Effector memory CD4-positive, alpha-beta T cell (primary cell): ENCODE measurements around the gene INTS15.

Experiments used
- DNase-seq, 3 donors: peaks; one replicate each; pipeline ENCODE4 v3.0.0-alpha.2; 2020
- H3K27ac ChIP-seq: 2 replicates; pipeline ENCODE4 v1.7.0; 2013; ENCODE audit warnings: mild to moderate bottlenecking, low read length, moderate library complexity; ENCODE audit not compliant: insufficient read depth, poor library complexity, severe bottlenecking
- H3K27me3 ChIP-seq: replicated peaks from 2 replicates; pipeline ENCODE4 v1.7.0; 2013; ENCODE audit warnings: mild to moderate bottlenecking, low read length; ENCODE audit not compliant: insufficient read depth, control insufficient read depth, poor library complexity, severe bottlenecking
- H3K36me3 ChIP-seq: 2 replicates; pipeline ENCODE4 v1.7.0; 2013; ENCODE audit warnings: mild to moderate bottlenecking, low read length, moderate library complexity; ENCODE audit not compliant: control insufficient read depth, insufficient read depth
- H3K4me1 ChIP-seq: 2 replicates; pipeline ENCODE4 v1.7.0; 2013; ENCODE audit warnings: low read length, mild to moderate bottlenecking; ENCODE audit not compliant: control insufficient read depth, insufficient read depth, poor library complexity, severe bottlenecking
- H3K4me3 ChIP-seq: 2 replicates; pipeline ENCODE4 v1.7.0; 2013; ENCODE audit warnings: low read length, low read depth, mild to moderate bottlenecking; ENCODE audit not compliant: insufficient read depth, poor library complexity, severe bottlenecking
- H3K9me3 ChIP-seq: 2 replicates; pipeline ENCODE4 v1.7.0; 2013; ENCODE audit warnings: mild to moderate bottlenecking, low read length, moderate library complexity; ENCODE audit not compliant: control insufficient read depth

Gene INTS15

GRCh38 chr7:6604458-6604857 lies 14.6 kb downstream of the INTS15 start:
- H3K4me3 ChIP-seq = no peak overlapping the region
- no peak for DNase-seq
- H3K36me3 ChIP-seq = peaks cover 48% of the 10 kb centered on the region
- H3K27me3 ChIP-seq = no peaks in the 10 kb centered on the region
- no peak overlapping the region for H3K27ac ChIP-seq
- H3K9me3 ChIP-seq = no peaks in the 10 kb centered on the region
- H3K4me1 ChIP-seq = no peaks in the 10 kb centered on the region

- no peak overlapping the region for H3K4me3 ChIP-seq
- no peaks in the 10 kb centered on the region for H3K4me1 ChIP-seq
- H3K27ac ChIP-seq = no peak overlapping the region
- no peaks in the 10 kb centered on the region for H3K27me3 ChIP-seq
- peaks cover 25% of the 10 kb centered on the region for H3K36me3 ChIP-seq
- no peak for DNase-seq
- H3K9me3 ChIP-seq = no peaks in the 10 kb centered on the region
Measured at GRCh38 chr7:6606866-6607583, 17.2 kb downstream of the INTS15 start.

GRCh38 chr7:6607651-6608051 lies 17.8 kb downstream of the INTS15 start:
- Histone ChIP-seq H3K27ac (no peak overlapping the region), H3K4me3 (no peak overlapping the region), H3K4me1 (no peaks in the 10 kb centered on the region), H3K27me3 (no peaks in the 10 kb centered on the region), H3K36me3 (peaks cover 22% of the 10 kb centered on the region), H3K9me3 (no peaks in the 10 kb centered on the region)
- DNase-seq = no peak

- no peak overlapping the region for H3K27ac ChIP-seq
- H3K36me3 ChIP-seq = peaks cover 20% of the 10 kb centered on the region
Measured at GRCh38 chr7:6608081-6608480, 18.3 kb downstream of the INTS15 start.

GRCh38 chr7:6608794-6609193 lies 19.0 kb downstream of the INTS15 start:
- DNase-seq = no peak
- Histone ChIP-seq H3K9me3 (no peaks in the 10 kb centered on the region), H3K4me1 (no peaks in the 10 kb centered on the region), H3K27me3 (no peaks in the 10 kb centered on the region), H3K27ac (no peak overlapping the region), H3K36me3 (peaks cover 19% of the 10 kb centered on the region), H3K4me3 (no peak overlapping the region)

More at GRCh38 chr7:6608081-6608480, 18.3 kb downstream of the INTS15 start:
- no peak for DNase-seq
- H3K4me3 ChIP-seq = no peak overlapping the region
- H3K9me3 ChIP-seq = no peaks in the 10 kb centered on the region
- no peaks in the 10 kb centered on the region for H3K27me3 ChIP-seq
- H3K4me1 ChIP-seq = no peaks in the 10 kb centered on the region

GRCh38 chr7:6612819-6613218 lies 23.0 kb downstream of the INTS15 start:
- Histone ChIP-seq H3K9me3 (no peaks in the 10 kb centered on the region), H3K27ac (no peak overlapping the region), H3K4me1 (peaks cover 9% of the 10 kb centered on the region), H3K27me3 (peaks cover 6% of the 10 kb centered on the region), H3K4me3 (no peak overlapping the region), H3K36me3 (peaks cover 6% of the 10 kb centered on the region)
- DNase-seq = no peak

GRCh38 chr7:6613706-6614105 lies 23.9 kb downstream of the INTS15 start:
- Histone ChIP-seq H3K9me3 (no peaks in the 10 kb centered on the region), H3K27ac (no peak overlapping the region), H3K4me3 (no peak overlapping the region), H3K36me3 (no peaks in the 10 kb centered on the region), H3K27me3 (peaks cover 6% of the 10 kb centered on the region), H3K4me1 (peaks cover 9% of the 10 kb centered on the region)
- DNase-seq = no peak

- DNase-seq = no peak
- Histone ChIP-seq H3K27ac (no peak within 1 kb of the TSS), H3K9me3 (no peaks in the 10 kb centered on the region), H3K4me3 (peak within 1 kb of the TSS; percentile 56), H3K27me3 (peaks cover 6% of the 10 kb centered on the region), H3K4me1 (peaks cover 9% of the 10 kb centered on the region), H3K36me3 (no peaks in the 10 kb centered on the region)
Measured at GRCh38 chr7:6614953-6615722, 25.3 kb downstream of the INTS15 start, which contains the start of gene ZNF853. Gene ZNF853 (plus strand): TSS chr7:6615610. CDS start chr7:6616175, 565 bp downstream.

- Histone ChIP-seq H3K27ac (no peak overlapping the region), H3K27me3 (peaks cover 6% of the 10 kb centered on the region), H3K36me3 (no peaks in the 10 kb centered on the region), H3K4me1 (peaks cover 12% of the 10 kb centered on the region), H3K9me3 (no peaks in the 10 kb centered on the region), H3K4me3 (peak overlapping the region; percentile 35)
- no peak for DNase-seq
Measured at GRCh38 chr7:6615723-6616555, 26.1 kb downstream of the INTS15 start.
